GM18519 (cell line): ENCODE measurements around the gene RHOT2.

Experiments
- ATAC-seq: cut with Tn5 transposase; IDR thresholded peaks from one replicate; pipeline ENCODE4 v1.9.1; 2021; ENCODE audit warnings: mild to moderate bottlenecking, moderate library complexity; ENCODE audit not compliant: unreplicated experiment, low FRiP score

Gene RHOT2

GRCh38 chr16:667780-668518 lies at the start of gene RHOT2:
TSS of gene RHOT2 (plus strand) at chr16:668132. CDS start at chr16:668200, 68 bp downstream.
- ATAC-seq: peak; percentile 68

- ATAC-seq: no peak
Observed at GRCh38 chr16:619476-620100, 48.3 kb upstream of the RHOT2 start.

DNA sequence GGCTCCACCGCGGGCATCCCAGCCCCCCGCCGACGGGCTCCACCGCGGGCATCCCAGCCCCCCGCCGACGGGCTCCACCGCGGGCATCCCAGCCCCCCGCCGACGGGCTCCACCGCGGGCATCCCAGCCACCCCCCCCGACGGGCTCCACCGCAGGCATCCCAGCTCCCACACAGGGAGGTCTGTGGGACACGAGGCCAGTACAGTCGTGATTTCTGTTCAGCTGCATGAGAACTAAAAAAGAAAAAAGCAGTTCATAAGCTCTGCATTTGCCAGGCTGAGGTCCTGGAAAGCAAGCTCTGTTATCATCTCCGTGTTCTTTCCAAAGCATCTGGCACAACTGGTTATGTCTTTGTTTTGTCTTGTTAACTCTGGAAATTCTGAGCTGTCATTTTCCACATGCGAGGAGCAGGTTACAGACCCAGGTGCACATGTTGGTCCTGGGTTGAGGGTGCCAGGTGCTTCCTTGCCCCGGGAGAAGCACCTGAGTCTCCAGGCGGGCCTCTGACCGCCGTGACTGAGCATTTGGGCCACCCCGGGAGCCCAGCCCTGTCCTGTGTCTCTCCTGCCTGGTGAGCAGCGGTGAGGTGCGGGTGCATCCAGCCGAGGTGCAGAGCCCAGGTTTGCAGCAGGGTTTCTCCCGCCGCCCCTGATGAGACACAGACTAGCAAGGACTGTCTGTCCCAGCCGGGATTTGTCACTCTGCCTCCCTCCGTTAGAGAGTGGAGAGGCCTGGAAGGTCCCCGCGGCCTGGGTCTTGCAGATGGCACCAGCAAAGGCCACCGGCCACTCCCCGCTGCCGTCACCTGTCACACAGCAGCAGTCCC lies 47.0 kb upstream of the RHOT2 start:
- ATAC-seq: no peak

GRCh38 chr16:621526-622105 lies 46.3 kb upstream of the RHOT2 start:
- ATAC-seq: no peak

GRCh38 chr16:622920-623280 lies 45.0 kb upstream of the RHOT2 start:
- ATAC-seq: no peak

DNA sequence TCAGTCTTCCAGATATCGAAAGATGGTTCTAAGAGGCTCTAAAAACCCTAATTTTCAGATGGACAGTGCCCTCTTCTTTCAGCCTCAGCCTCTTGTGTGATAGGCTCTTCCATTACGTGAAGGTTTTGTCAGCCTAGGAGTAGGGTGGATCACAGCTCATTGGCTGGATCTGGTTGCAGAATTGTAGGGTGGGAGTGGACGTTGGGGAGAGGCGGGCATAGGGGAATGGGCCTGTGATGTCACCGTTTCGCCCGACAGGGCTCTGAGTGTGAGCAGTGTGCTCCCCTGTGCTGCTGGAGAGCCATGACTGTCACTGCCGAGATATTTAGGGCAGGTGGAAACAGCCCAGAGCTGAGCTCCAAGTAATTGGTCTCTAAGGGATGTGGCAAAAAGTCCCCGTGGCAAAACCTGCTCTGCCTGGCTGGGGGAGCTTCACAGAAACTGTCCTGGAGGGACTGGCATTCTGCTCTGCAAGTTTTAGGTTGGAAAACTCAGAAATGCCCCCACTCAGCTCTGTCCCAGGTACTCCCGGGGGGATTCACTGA lies 43.3 kb upstream of the RHOT2 start:
- ATAC-seq: no peak

- ATAC-seq: no peak
Observed at GRCh38 chr16:625117-625976, 42.6 kb upstream of the RHOT2 start.

DNA sequence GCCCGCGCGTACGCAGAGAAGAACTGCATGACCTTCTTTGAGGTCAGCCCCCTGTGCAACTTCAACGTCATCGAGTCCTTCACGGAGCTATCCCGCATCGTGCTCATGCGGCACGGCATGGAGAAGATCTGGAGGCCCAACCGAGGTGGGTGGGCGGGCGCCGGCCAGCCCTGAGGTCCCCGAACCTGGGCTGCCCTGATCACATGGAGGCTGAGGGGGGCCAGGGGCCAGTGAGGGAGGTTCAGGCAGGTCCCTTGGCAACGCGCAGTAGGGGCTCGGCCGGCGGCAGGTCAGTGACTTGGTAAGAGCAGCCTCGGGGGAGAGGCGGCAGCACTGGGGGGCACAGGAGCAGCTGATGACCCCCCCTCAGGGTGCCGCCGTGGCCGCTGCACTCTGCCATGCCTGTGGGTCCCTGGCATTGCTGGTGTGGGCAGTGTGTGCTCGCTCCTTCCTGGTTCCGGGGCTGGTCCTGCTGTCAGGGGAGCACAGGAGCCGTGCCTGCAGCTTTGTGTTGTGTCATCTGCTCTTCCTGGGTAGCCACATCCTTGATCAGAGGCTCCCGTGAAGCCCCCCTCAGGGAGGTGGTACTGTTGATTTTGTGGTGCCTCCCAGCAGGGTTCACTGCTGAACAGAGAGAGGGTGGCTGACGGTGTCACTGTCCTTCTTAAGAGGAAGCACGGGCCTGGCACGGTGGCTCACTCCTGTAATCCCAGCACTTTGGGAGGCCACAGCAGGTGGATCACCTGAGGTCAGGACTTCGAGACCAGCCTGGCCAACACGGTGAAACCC lies 41.8 kb upstream of the RHOT2 start:
- no peak for ATAC-seq

DNA sequence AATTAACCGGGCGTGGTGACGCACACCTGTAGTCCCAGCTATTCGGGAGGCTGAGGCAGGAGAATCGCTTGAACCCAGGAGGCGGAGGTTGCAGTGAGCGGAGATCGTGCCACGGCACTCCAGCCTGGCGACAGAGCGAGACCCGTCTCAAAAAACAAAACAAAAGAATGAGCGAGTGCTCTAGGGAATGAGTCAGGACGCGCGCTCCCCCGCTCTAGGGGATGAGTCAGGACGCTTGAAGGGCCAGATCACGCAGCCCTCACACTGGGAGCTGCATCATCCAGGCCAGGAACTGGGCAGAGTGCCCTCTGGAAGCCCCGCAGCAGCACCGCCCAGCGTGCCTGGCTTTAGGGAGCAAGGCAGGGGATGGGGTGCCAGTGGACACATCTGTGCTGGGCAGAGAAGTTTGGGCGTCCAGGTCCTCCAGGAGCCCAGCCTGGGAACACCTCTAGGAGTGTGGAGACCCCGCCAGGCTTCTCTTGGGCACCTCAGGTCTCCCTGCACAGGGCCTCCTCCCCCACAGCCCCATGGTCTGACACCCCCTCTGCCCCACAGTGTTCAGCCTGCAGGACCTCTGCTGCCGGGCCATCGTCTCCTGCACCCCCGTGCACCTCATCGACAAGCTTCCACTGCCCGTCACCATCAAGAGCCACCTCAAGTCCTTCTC lies 41.0 kb upstream of the RHOT2 start:
- ATAC-seq: no peak

GRCh38 chr16:627454-628239 lies 40.3 kb upstream of the RHOT2 start:
- no peak for ATAC-seq

- ATAC-seq: no peak
Observed at GRCh38 chr16:628321-629061, 39.4 kb upstream of the RHOT2 start.

GRCh38 chr16:629185-629832 lies 38.6 kb upstream of the RHOT2 start:
- ATAC-seq: no peak

DNA sequence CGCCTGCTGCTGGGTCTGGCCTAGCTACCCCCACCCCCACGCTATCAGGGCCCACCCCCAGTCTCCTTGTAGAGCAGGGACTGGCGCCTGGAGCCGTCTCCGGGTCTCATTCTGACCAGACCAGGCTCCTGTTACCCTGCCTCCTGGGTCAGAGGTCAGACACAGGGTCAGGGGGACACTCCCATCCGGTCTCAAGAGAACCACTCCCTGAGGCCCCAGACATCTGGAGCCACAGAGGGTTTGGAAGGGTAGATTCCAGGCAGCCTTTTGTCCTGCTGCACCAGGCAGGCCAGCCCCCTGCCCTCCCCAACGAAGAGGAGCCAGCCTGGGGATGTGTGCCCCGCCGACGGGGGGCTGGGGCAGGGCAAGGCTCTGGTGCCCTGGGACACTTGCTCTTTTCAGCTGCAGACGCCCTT lies 38.1 kb upstream of the RHOT2 start:
- ATAC-seq: no peak

- ATAC-seq: no peak
Observed at GRCh38 chr16:630249-630814, 37.6 kb upstream of the RHOT2 start.

GRCh38 chr16:630815-631405 lies 37.0 kb upstream of the RHOT2 start, which contains the start of gene WFIKKN1:
TSS of gene WFIKKN1 (plus strand) at chr16:630985. CDS start at chr16:631254, 269 bp downstream.
- no peak for ATAC-seq
